Activated CD8-positive, alpha-beta memory T cell treated with anti-CD3 and anti-CD28 coated beads, Interleukin-2, amount 50 U/mL, for 4 hours (primary cell): ENCODE results near the gene ACER2.

Experiments used
- DNase-seq: peaks from one replicate; pipeline ENCODE4 v3.0.0-alpha.2; 2020

The ACER2 gene

DNA sequence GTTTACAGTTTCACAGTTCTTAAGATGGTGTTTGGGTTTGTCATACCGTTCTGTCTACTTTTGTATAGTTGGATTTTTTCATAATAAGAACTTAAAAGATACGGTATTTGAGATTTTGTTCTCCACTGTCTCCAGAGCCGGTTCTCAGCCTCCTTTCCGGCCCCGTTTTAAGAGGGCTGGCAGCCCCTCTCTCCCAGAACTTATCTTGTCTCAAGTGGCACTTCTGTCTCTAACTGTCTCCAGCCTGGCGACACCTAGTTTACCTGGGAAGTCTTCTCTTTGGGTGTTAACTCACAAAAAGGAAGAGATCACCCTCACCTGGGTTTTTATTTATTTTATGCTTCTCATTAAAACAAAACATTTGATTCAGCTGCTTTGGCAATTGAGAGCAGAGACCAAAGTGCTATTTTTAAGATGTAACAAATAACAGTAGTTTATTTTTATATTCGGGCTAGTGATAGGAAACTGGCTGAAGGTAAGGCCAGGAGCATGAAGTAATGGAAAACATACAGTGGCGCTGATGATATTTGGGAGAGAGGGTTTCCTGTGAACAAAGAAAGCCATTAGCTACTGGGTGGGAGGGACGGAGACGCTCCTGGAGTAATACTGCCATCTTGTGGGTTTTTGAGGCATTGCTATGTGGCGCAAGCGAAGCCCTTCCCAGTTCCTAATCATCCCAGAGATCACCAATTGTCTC lies 48.3 kb downstream of the ACER2 start:
- DNase-seq, result peak; percentile 62

- DNase-seq, result no peak
Measured at GRCh38 chr9:19457693-19458009, 48.8 kb downstream of the ACER2 start.

GRCh38 chr9:19460243-19460642 lies 51.4 kb downstream of the ACER2 start:
- DNase-seq, result no peak

DNA sequence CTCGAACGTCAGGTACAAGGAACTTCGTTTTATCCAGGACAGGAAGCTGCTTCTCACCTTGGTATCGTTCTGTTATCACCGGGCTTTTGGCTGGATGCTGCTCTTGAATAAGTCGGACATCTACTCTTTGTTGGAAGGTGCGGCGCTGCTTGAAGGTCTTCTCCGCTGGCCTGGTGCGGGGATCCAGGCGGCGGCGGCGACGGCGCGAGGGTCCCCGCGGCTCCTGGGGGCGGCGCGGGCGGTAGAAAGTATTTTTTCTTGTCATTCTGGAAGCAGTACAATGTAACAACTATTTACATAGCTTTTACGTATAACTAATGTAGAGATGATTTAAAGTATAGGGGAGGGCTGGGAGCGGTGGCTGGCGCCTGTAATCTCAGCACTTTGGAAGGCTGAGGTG lies 52.3 kb downstream of the ACER2 start:
- DNase-seq, result no peak

- DNase-seq, result no peak
Measured at GRCh38 chr9:19464061-19464763, 55.4 kb downstream of the ACER2 start.

- peak; percentile 70 for DNase-seq
Measured at GRCh38 chr9:19464764-19465585, 56.2 kb downstream of the ACER2 start.

- no peak for DNase-seq
Measured at GRCh38 chr9:19465586-19466279, 56.9 kb downstream of the ACER2 start.

DNA sequence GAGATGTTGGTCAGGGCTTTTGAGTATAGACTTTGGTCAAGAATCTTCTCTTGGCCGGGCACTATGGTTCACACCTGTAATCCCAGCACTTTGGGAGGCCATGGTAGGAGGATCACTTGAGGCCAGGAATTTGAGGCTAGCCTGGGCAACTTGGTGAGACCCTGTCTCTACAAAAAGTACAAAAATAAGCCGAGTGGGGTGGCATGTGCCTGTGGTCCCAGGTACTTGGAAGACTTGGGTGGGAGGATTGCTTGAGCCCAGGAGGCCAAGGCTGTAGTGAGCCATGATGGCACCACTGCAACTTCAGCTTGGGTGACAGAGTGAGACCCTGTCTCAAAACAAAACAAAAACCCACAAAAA lies 57.5 kb downstream of the ACER2 start:
- no peak for DNase-seq

DNA sequence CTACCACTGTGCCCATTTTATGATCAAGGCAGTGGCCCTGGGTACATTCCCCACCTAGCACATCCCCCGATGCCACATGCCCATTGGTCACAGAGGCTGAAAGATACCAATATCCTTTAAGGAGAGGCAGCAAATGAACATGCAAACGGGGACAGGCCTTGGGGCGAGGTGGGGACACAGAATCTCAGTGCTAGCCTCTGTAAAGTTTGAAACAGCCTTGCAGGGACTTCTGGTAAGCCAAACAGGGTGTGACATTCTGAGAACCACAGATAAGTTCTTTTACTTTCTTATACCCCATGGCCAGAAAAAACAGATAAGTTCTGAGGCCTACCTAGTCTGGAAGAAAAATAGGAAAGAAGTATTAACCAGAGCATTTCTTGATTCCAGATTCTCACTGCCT lies 60.5 kb downstream of the ACER2 start:
- DNase-seq, result no peak

- no peak for DNase-seq
Measured at GRCh38 chr9:19470567-19470966, 61.8 kb downstream of the ACER2 start.

- no peak for DNase-seq
Measured at GRCh38 chr9:19470981-19471650, 62.3 kb downstream of the ACER2 start.

- DNase-seq, result peak; percentile 43
Measured at GRCh38 chr9:19471737-19472648, 63.2 kb downstream of the ACER2 start.

DNA sequence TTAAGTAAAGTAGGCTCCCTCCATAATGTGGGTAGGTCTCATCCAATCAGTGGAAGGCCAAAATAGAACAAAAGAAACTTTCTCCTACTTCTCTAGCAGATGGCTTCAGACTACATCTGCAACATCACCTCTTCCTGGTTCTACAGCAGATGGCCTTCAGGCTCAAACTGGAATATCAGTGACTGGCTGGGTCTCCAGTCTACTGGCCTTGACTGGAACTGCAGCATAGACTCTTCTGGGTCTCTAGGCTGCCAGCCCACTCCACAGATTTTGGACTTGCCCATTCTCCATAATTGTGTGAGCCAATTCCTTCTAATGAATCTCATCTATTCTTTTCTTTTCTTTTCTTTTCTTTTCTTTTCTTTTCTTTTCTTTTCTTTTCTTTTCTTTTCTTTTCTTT lies 64.8 kb downstream of the ACER2 start:
- no peak for DNase-seq

- DNase-seq, result no peak
Measured at GRCh38 chr9:19479874-19480273, 71.1 kb downstream of the ACER2 start.

DNA sequence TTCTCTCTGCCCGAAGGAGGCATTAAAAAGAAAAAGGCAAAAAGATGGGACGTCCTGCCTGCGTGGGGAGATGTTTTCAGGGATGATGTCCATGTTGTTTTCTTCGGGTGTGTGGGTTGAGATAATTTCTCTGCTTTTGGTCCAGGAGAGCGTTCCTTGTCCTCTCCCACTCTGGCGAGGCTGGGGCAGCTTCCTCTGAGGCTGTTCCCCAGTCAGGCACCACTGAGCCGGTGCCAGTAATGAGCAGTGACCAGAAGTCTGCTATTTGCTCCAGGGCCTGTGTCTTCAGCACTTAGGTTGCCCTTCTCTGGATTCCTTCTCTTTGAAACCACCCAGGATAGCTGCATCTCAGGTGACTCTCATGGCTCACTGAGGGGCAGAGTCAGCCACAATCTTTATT lies 71.5 kb downstream of the ACER2 start:
- no peak for DNase-seq

DNA sequence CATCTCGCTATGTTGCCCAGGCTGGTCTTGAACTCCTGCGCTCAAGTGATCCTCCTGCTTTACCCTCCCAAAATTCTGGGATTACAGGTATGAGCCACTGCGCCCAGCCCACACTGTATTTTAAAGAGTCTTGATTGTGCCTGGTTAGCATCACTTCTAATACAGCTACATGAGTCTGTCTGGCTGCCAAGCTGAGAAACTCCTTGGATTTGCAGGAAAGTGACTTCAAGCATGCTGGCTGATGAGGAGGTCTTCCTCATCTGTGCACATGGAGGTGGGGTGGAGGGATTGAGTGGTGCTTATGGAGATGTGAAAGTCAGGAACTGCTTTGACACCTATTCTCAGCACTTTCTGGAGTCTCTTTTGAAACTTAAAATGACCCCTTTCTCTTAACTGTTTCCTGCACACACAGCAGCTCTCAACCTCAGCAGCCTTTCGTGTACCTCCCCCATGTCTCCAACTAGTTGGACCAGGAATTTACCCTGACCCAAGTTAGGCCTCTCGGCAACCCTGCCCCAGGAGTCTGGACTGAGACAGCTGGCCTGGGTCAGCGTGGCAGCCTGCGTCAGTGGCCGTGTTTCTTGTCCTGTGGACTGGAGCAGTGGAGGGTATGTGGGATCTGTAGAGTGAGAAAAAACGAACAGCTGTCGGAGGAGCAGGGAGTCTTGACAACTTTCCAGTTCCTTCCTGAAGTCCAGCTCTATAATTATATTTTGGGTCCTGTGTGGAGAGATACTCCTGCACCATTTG lies 72.5 kb downstream of the ACER2 start:
- DNase-seq, result no peak

DNA sequence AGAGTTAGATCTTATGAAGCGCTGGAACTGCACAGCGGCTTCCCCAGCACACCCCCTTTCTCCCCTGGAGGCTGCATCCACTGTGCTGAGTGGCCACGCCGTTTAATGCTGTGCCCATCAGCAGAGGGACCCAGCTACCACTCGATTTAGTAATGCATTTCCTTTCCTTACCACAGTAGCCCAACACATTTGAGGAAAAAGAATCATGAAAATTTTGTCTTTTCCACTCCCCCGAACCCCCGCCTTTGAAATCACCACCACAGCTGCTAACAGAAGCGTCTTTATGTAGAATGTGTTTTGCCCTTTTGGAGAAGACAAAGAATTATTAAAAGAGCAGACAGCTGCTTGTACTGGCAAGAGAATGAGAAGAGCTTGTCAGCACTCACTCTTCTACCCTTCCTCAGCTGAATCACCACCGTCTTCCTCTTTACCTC lies 73.2 kb downstream of the ACER2 start:
- DNase-seq, result no peak

- DNase-seq, result no peak
Measured at GRCh38 chr9:19484699-19485098, 75.9 kb downstream of the ACER2 start.

GRCh38 chr9:19485193-19485592 lies 76.4 kb downstream of the ACER2 start:
- DNase-seq, result no peak

GRCh38 chr9:19486803-19487202 lies 78.0 kb downstream of the ACER2 start:
- DNase-seq, result no peak

GRCh38 chr9:19488721-19489120 lies 79.9 kb downstream of the ACER2 start:
- no peak for DNase-seq
